Eye (tissue), 1 donor: ENCODE results near the gene GEMIN4.
A peak's percentile ranks its signal among the peaks of the same experiment; 100 is the strongest.
"Not testable (repeated sequence)": the region's sequence is repeated elsewhere in the genome, so short reads cannot be mapped to it uniquely, and the experiment has no call there.

Experiments used
- DNase-seq: peaks from one replicate; pipeline ENCODE4 v3.0.0-alpha.2; 2015

GEMIN4 gene

DNA sequence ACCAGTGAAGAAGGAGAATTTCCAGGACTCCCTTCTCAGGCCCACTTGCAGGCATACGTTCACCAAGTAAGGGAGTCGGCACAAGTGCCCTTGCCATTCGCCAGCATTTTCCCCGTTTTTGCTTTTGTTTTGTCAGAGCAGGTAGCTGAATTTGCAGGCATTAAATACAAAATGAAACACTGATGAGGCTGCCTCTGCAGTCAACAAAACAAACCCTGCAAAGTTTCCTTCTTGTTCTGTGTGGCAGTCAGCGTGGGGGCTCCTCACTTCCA is 22.2 kb upstream of the GEMIN4 start:
- DNase-seq = no peak

DNA sequence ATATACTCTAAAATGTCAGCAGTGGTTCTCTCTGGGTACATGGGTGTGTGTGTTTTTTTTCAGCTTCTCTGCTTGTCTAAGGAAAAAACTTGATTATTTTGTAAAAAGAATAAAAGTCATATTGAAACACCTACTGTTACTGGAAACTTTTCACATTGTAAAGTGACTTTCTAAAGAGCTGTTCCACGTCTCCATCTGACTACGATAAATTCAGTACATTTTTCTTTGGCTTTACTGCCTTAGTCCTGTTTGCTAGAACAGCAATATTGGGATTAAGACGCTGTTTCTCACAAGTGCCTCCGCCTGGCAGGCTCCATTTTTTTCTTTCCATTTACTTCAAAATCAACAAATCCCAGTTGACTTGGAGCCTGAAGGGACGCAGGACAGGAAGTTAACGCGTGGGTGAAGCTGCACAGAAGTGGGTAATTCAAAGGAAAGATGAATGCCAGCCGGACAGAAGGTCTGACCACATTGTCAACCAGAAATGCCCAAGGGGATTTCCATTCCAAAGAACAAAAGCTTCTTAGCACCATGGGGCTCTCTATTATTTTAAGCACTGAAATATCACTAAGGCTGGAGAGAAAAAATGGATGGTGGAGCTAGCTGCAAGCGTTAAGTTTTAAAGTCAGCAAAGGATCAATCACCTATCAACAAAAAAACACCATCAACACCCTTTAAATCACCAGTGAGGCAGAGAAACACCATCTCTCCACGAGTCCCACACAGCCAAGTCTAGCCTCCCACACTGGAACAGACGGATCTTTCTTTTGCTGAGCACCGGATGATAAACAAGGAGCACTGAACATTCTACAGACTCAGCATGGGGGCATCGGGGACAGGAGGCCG is 21.6 kb upstream of the GEMIN4 start:
- DNase-seq = no peak

DNA sequence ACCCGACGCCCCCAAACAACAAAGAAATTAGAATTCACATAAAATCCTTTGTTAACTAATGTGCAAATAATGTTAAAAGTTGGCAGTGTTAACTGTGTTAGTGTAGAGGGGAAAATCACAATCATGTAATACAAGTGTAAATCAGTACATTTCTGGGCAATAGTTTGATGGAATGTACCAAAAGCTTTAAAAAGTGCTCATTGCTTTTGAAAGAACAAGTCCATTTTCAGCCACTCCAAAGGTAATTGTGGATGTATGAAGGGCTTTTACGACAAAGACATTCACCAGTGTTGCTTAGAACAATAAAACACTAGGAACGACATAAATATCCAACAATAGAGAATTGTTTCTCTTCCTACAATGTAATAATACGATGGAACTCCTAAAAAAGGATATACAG is 21.0 kb upstream of the GEMIN4 start:
- DNase-seq = no peak

DNA sequence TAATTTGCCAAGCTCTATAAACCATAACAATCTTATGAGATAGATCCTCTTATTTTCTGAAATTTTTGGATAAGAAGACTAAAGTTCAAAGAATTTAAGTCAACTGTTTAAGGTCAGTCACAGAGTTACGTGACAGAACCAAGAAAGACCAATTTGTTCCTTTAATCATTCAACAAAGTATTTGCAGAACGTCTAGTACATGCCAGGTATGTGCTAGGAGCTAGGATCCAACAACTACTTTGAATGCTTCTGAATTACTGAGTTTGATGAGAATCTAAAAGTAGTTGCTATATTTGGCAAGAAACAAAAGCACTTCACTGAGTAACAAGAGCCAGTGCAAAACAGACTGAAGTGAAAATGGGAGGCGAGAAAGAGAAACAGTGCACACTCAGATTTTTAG is 15.0 kb upstream of the GEMIN4 start:
- no peak for DNase-seq

DNA sequence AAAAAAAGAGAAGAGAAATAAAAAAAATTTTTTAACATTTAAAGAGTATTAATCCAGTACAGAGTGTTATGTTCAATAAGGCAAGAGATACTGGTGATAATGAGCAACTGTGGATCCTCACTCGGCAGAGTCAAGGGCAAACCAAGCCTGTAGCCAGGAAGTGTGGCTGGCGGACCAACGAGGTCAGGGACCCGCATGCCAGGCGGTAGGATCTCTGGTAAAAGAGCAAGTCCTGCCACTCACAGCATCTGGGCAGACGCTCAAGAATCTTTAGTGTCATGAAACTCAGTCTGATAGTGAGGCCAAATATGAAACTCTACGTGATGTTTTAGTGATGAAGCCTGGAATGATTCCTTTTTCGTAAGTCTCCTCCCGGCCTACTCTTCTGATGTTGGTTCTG is 8.3 kb upstream of the GEMIN4 start:
- DNase-seq = no peak

DNA sequence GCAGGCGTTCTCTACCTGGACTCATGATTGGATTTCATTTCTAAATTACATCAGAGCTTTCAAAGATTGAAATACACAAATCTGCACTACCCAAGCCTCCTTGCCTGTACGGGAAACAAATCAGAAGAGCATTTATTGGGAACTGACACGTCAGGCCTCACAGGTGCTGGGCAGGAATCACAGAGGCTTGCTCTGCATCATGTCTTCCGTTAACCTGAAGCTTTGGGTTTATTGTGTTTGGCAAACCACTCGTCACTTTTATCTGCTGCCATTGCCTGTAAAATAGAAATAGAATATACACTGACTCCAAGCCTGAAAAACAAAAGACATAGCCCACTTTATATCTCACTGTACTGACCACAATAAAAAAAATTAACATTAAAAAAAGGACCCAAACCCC is 7.9 kb upstream of the GEMIN4 start:
- no peak for DNase-seq

DNA sequence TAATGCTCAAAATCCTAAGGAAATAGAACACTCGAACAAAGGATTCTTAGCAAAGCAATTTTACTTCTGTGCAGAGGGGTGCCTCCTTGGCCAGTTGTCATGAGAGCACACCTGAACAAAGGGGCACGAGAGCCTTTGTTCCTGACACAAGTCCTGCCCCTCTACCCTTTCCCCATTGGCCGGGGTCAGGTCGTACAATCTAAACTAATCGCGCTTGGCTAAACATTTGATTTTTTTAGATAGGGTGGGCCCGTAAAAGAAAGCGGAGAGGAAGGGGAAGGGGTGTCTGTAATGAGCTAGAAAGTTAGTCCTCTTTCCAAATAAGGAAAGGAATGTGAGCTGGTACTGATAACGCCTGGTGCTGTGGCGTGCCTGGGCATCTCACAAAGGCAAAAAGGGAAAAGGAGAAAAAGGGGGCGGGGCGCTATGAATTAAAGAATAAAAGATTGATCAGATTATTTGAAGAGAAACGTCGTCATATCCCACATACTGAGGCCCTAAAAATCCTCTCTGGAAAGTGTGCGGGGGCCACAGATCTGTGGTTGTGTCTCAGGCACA is 4.0 kb upstream of the GEMIN4 start:
- not testable (repeated sequence) for DNase-seq

DNA sequence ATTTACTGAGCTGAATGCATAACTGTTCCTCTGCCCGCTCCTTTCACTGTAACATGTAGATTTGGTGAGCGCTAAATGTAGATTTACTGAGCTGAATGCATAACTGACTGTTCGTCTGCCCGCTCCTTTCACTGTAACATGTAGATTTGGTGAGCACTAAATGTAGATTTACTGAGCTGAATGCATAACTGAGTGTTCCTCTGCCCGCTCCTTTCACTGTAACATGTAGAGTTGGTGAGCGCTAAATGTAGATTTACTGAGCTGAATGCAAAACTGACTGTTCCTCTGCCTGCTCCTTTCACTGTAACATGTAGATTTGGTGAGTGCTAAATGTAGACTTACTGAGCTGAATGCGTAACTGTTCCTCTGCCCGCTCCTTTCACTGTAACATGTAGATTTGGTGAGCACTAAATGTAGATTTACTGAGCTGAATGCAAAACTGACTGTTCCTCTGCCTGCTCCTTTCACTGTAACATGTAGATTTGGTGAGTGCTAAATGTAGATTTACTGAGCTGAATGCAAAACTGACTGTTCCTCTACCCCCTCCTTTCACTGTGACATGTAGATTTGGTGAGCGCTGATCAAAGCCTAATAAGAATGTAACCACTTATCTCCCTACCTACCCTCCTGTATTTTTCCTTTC is 3.4 kb upstream of the GEMIN4 start:
- not testable (repeated sequence) for DNase-seq

DNA sequence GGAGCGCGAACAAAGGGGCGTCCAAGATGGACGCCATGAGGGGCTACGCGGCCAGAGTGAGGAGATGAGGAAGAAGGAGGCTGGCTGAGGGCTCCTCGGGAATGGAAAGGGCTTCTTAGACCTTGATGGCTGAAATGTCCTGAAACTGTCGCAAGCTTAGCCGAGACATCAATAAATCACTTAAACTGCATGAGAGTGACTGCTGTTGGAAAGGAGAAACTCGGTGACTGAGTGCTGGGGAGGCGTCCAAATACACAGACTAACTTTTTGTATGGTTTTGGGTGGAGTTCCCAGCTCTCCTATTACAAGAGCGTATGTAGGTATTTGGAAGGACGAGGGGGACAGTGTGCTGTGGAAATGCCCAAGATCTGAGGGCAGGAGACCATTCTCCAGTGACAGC is 1.4 kb upstream of the GEMIN4 start:
- no peak for DNase-seq

DNA sequence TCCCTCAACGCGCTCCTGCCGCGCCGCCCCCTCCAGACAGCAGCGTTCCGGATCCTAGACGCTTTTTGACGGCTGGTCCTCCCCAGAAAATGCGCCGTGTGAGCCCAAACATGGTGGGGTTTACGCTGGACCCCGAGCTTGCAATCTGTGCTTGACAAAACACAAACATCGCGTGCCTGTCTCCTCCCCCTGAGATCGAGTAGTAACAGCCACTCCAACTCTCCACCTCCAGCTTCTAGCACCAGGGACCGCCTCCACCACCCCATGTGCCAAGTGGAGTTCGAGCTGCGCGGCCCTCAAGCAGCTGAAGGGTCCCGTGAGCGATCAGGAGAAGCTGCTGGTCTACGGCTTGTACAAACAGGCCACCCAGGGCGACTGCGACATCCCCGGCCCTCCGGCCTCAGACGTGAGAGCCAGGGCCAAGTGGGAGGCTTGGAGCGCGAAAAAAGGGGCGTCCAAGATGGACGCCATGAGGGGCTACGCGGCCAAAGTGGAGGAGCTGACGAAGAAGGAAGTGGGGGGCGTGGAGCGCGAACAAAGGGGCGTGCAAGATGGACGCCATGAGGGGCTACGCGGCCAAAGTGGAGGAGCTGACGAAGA is 656 bp upstream of the GEMIN4 start:
- peak; percentile 89 for DNase-seq

DNA sequence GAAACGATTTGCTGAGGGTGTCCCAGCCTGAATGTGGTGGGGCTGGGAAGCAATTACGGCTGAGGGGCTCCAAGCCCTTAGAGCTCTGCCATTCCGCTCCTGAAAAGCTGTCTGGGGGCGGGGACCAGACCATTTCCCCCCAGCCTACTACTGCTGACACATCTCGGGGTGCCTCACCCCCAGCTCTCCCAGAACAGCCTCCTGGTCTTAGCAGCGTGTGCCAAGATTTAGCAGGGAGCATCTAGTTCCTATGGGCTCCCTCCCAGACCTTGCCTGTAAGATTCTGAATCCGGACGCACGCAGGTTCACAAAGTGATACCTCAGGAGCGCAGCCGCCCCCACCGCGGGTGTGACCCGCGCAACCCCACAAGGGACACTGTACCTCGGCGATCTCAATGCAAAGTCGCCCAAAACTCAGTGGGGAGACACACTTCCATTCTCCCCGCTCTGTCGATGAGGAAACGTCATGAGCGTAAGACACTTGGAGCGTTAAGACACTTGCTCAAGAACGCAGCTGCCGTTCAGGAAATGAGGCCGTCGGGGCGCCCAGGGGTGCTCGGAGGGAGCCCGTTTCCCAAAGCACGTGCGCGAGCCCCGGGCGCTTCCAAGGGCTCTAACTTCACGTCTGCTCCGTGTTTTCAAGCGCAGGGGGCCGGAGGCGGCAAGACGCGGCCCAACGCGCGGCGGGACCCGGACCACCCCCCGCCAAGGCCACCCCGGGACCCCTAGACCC is 629 bp downstream of the GEMIN4 start:
- peak; percentile 64 for DNase-seq

DNA sequence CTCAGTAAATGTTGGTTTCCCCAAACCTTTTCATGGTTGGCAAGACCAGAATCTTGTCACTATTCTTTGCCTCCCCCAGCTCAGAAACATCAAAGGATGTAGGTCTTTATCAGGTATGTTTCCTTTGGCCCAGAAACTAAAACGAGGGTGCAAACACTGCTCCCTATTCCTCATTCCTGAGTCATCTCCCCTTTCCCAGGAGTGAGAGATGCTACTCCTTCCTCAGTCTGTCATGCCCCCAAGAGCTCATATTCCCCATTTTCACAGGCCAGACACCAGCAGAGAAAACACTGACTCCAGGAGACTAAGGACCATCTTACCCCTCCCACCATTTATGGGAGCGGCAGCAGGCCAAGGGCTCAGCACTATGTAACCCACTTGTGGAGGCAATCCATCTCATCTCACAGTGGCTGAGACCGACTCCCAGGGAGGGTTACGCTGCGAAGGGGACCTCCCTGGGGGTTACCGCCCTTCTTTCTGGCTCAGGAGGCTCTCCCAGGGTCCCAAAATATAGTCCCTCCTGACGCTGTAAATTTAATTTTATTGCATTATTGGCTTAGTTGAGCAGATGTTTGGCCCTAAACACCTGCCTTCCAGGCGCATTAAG is 1.5 kb downstream of the GEMIN4 start:
- no peak for DNase-seq

DNA sequence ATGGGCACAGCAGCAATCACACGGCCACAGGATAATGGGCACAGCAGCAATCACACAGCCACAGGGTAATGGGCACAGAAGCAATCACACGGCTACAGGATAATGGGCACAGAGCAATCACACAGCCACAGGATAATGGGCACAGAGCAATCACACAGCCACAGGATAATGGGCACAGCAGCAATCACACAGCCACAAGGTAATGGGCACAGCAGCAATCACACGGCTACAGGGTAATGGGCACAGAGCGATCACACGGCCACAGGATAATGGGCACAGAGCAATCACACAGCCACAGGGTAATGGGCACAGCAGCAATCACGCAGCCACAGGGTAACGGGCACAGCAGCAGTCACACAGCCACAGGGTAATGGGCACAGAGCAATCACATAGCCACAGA is 2.7 kb downstream of the GEMIN4 start:
- not testable (repeated sequence) for DNase-seq

DNA sequence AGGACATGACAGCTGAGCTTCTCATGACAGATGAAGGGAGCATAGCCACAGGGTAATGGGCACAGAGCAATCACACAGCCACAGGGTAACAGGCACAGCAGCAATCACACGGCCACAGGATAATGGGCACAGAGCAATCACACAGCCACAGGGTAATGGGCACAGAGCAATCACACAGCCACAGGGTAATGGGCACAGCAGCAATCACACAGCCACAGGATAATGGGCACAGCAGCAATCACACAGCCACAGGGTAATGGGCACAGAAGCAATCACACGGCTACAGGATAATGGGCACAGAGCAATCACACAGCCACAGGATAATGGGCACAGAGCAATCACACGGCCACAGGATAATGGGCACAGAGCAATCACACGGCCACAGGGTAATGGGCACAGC is 3.5 kb downstream of the GEMIN4 start:
- not testable (repeated sequence) for DNase-seq

DNA sequence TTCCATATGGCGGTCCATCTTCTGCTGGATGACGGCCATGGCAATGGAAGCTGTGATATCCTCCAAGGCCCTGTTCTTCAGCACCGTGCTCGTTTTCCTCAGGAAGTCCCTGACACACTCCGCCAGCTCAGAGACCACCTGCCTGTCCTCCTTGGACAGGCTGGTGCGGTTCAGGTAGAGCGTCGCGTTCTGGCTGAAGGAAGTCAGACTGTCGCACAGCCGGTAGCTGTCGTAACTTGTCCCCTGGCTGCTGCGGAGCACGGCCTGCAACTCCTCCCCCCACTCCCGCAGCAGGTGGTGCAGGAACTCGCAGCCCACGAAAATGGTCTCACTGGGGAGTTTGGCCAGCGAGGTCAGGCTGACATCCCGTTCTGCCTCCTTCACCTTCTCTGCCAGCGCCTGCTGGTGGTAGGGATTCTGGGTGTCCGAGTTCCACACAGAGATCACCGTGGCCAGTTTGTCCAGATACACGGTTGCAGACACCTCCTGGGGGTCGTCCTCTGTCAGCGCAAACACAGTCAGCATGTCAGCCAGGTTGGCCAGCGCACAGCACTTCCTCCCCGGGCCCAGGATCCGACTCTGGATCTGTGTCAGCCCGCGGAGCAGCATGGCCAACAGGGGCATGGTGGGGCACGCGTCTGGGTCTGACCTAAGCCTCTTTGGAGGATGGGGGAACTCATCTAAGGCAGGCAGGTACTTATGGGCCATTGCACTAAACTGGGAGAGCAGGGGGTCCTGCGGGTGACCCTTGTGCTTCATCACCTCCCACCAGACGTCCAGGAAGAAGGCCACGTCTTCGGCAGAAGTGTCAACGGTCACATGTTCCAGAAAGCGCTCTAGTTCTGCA is 5.1 kb downstream of the GEMIN4 start:
- no peak for DNase-seq

DNA sequence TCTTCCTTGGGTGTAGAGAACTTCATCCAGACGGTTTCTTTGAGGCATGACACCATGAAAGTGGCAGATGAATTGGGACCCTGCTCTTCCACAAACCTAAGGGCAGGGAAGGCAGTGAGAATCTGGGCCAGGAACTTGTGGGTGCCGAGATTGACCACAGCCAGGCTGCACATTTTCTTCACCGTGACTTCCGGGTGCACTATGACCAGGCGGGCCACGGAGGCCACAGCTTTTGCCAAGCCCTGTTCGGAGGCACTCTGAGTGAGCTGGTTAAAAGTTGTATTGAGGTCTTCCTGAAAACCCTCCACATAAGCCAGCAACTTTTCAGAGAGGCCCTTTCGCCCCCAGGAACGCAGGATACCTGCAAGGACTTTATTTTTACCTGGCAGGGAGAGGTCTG is 5.9 kb downstream of the GEMIN4 start:
- no peak for DNase-seq

DNA sequence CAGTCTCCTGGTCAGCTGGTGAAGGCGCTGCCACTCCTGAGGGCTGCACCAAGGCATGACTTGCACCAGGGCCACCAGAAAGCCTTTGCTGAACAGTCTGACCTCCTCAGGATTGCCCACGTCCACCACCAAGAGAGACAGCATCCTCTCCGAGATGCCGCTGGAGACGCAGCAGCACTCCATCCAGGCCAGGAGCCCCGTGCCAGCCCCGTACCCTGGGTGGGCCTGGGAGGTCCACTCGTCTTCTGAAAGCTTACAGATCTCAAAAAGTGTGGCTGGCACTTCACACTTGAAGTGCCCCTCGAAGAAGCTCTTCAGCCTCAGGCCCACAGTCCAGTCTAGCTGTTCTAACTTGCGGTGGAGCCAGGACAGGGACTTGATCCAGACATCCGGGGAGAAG is 6.7 kb downstream of the GEMIN4 start:
- DNase-seq = no peak

DNA sequence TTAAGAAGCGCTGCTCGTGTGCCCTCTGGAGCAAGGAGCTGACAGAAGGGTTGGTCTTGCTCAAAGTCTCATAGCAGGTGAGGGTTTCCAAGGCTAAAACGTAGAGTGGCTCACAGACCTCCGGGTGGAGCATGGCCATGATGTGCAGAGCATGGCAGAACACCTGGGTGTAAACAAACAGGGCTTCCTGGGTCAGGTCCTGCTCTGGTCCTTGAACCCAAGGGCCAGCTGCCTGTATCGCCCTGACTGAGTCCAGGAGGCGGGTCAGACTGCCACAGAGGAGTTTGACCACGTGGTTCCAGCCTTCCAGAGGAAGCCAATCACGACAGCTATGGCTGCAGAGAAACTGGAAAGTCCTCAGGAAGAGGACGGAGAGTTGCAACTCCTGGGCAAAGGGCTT is 7.1 kb downstream of the GEMIN4 start:
- DNase-seq = no peak

DNA sequence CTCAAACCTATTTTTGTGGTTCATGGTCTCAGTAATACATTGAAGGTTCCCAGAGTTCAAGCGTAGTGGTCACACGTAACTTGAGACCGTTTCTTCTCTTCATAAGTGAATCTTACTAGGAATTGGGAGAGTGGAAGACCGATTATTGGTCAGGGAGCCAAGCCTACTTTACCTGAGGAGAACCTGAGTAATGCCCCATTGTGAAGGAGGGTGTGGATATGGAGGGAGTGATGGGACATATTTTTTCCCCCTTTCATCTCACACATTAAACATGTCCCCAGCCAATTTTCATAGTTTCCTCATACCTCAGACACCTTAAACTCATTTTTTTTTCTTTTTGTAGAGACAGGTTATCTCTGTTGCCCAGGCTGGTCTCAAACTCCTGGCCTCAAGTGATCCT is 8.9 kb downstream of the GEMIN4 start:
- no peak for DNase-seq

DNA sequence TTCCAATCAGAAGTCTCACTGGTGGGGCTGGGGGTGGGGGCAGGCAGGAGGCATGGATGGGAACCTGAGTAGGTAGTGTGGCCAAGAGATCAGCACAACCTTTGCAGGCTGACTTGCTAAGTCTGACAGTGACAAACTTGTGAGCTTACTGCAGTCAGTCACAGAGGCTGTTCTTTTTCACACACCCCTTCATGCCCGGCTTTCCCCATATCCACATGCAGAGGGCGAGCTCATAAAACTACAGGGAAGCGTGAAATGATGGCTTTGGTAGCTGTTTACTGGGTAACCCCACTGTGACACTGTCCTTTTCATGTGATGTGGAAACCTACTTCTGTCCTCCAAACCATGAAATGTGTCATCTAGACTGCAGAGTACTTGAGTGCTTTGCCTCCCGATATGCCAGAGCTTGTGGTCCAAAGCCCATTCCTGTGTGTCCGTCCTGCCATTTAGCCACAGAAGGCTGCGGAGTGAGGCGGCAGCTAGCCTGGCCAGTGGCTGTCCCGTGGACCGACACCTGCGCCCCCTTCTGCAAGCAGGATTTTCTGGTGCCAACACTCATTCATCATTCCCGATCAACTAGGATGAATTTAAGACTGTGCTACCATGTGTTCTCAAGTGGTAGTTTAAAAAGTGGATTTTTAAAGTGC is 9.8 kb downstream of the GEMIN4 start:
- DNase-seq = no peak

DNA sequence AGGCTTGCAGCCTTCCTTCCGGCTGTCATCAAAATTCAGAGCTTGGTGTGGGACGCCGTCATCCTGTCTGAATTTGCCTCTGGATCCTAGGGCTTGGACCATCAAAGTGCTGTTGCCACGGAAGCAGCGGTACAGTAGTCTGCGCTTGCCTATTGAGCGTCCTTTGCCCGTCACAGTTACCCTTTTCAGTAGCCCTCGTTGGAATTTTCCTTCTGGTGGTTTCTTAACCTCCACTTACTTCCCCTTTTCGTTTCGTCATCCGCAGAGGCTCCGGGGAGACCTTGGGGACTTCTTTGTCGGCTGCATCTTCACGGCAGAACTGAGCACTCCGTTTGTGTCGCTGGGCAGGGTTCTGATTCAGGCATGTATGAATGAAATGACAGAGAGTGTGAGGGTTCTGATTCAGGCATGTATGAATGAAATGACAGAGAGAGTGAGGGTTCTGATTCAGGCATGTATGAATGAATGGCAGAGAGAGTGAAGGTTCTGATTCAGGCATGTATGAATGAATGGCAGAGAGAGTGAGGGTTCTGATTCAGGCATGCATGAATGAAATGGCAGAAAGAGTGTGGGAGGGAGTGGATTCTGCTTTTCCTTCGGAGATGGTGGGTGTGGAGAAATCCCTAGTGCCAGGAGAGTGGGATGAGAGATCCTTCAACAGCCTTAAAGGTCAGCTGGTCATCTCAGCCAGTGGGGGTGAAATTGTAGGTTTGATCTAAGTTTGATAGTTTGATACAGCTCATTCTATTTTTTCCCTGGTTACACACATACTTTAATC is 11.6 kb downstream of the GEMIN4 start:
- DNase-seq = no peak
